ENCODE measurements around the gene ZIC1. TPM values are rescaled to one million over a fixed set of nuclear protein-coding genes. Genes with fewer than 3 reads are reported as not detected.

Gene ZIC1
- polyA plus RNA-seq, 1 donor (not counting 4 experiments of a cell fraction or from before 2014, with no cell fraction given), result not detected

GRCh38 chr3:147424581-147425387, 15.6 kb downstream of the ZIC1 start:
- Histone ChIP-seq H3K79me2 (ENCODE audit: control insufficient read depth, insufficient read depth, low read length) (no peaks in the 10 kb centered on the region), H3K4me2 (ENCODE audit: control insufficient read depth, extremely low read depth, insufficient read depth, low read depth, low read length) (no peak overlapping the region), H3K27me3 (ENCODE audit: control insufficient read depth, extremely low read depth, insufficient read depth, low read length) (peaks cover 54% of the 10 kb centered on the region), H3K36me3 (ENCODE audit: control insufficient read depth in 2 of 2, extremely low read depth in 1 of 2, insufficient read depth in 2 of 2, low read length in 2 of 2) (no peaks in the 10 kb centered on the region), H4K20me1 (ENCODE audit: control insufficient read depth, extremely low read depth, insufficient read depth, low read length) (no peaks in the 10 kb centered on the region), H3K4me1 (ENCODE audit: control insufficient read depth, extremely low read depth, insufficient read depth, low read length) (no peaks in the 10 kb centered on the region), H3K27ac (ENCODE audit: control insufficient read depth, insufficient read depth, low read length) (no peak overlapping the region), H3K9me1 (ENCODE audit: control insufficient read depth, extremely low read depth, insufficient read depth, low read length) (no peaks in the 10 kb centered on the region), H2AFZ (ENCODE audit: control insufficient read depth, low read length) (no peak overlapping the region), H3K4me3 (ENCODE audit: control insufficient read depth in 2 of 3, extremely low read depth in 1 of 3, insufficient read depth in 2 of 3, low read depth in 1 of 3, low read length in 3 of 3) (no peak overlapping the region), H3K9me3 (ENCODE audit: control insufficient read depth, low read depth, low read length) (peaks cover 6% of the 10 kb centered on the region), H3K9ac (ENCODE audit: control insufficient read depth, extremely low read depth, insufficient read depth, low read length) (no peak overlapping the region)
- no peak for DNase-seq (ENCODE audit: low read depth, low spot score)
- TF ChIP-seq EZH2 (IDR thresholded peaks at IDR 0.05; ENCODE audit: low read length) (no peak), CTCF (optimal IDR thresholded peaks at IDR 0.05 in 1 of 3, IDR thresholded peaks at IDR 0.05 in 1 of 3, conservative IDR thresholded peaks at IDR 0.05 in 1 of 3; ENCODE audit: extremely low read depth in 1 of 3, insufficient read depth in 2 of 3, low read length in 3 of 3) (no peak)
- dilution Hi-C loops (cut with MboI; ENCODE audit: extremely low pct_ligation_motif_present, low sequenced_read_pairs), result no loop called here
- FAIRE-seq, result no peak

- TF ChIP-seq CTCF (optimal IDR thresholded peaks at IDR 0.05 in 1 of 3, IDR thresholded peaks at IDR 0.05 in 1 of 3, conservative IDR thresholded peaks at IDR 0.05 in 1 of 3; ENCODE audit: extremely low read depth in 1 of 3, insufficient read depth in 2 of 3, low read length in 3 of 3) (no peak), EZH2 (IDR thresholded peaks at IDR 0.05; ENCODE audit: low read length) (no peak)
- H3K9me3 ChIP-seq (ENCODE audit: control insufficient read depth, low read depth, low read length), result peaks cover 4% of the 10 kb centered on the region
- H2AFZ ChIP-seq (ENCODE audit: control insufficient read depth, low read length), result no peak overlapping the region
- FAIRE-seq (no peak), DNase-seq (ENCODE audit: low read depth, low spot score) (no peak)
- H4K20me1 ChIP-seq (ENCODE audit: control insufficient read depth, extremely low read depth, insufficient read depth, low read length), result no peaks in the 10 kb centered on the region
- no peaks in the 10 kb centered on the region for H3K9me1 ChIP-seq (ENCODE audit: control insufficient read depth, extremely low read depth, insufficient read depth, low read length)
- H3K4me1 ChIP-seq (ENCODE audit: control insufficient read depth, extremely low read depth, insufficient read depth, low read length), result no peaks in the 10 kb centered on the region
- no peak overlapping the region for H3K27ac ChIP-seq (ENCODE audit: control insufficient read depth, insufficient read depth, low read length)
- no peak overlapping the region for H3K4me3 ChIP-seq (ENCODE audit: control insufficient read depth in 2 of 3, extremely low read depth in 1 of 3, insufficient read depth in 2 of 3, low read depth in 1 of 3, low read length in 3 of 3)
- H3K36me3 ChIP-seq (ENCODE audit: control insufficient read depth in 2 of 2, extremely low read depth in 1 of 2, insufficient read depth in 2 of 2, low read length in 2 of 2), result no peaks in the 10 kb centered on the region
- dilution Hi-C loops (cut with MboI; ENCODE audit: extremely low pct_ligation_motif_present, low sequenced_read_pairs), result no loop called here
- H3K4me2 ChIP-seq (ENCODE audit: control insufficient read depth, extremely low read depth, insufficient read depth, low read depth, low read length), result no peak overlapping the region
- peaks cover 48% of the 10 kb centered on the region for H3K27me3 ChIP-seq (ENCODE audit: control insufficient read depth, extremely low read depth, insufficient read depth, low read length)
- no peaks in the 10 kb centered on the region for H3K79me2 ChIP-seq (ENCODE audit: control insufficient read depth, insufficient read depth, low read length)
- no peak overlapping the region for H3K9ac ChIP-seq (ENCODE audit: control insufficient read depth, extremely low read depth, insufficient read depth, low read length)
These were observed 16.3 kb downstream of the ZIC1 start for GRCh38 chr3:147425388-147425850.

All from keratinocyte (primary cell).